GM23338 (cell line): ENCODE measurements around the gene VRTN. TPM values are rescaled to one million over a fixed set of nuclear protein-coding genes. Genes with fewer than 3 reads are reported as not detected.

Experiments used
- ATAC-seq: fragments of 200-7000 bp; cut with Tn5 transposase; 3 replicates; pipeline ENCODE4 v1.9.1; 2020
- DNase-seq: peaks from one replicate; pipeline ENCODE4 v3.0.0-alpha.2; 2015; ENCODE audit warnings: low spot score
- H2AFZ ChIP-seq: fragments of 200-600 bp; sonication (generic); 2 replicates; pipeline ENCODE4 v1.8.0; 2016; ENCODE audit warnings: antibody characterized with exemption, mild to moderate bottlenecking, moderate library complexity
- H3F3A ChIP-seq: fragments of 200-600 bp; sonication (generic); replicated peaks from 2 replicates; pipeline ENCODE4 v1.8.0; 2017; ENCODE audit warnings: antibody characterized with exemption, mixed run types, low read depth
- H3K27ac ChIP-seq: fragments of 200-600 bp; sonication (generic); 2 replicates; pipeline ENCODE4 v1.6.1; 2016; ENCODE audit warnings: low read depth
- H3K27me3 ChIP-seq: fragments of 200-600 bp; sonication (generic); 2 replicates; pipeline ENCODE4 v1.8.0; 2016; ENCODE audit warnings: mild to moderate bottlenecking, mixed run types, moderate library complexity; ENCODE audit not compliant: insufficient read depth
- H3K36me3 ChIP-seq: fragments of 200-600 bp; sonication (generic); 2 replicates; pipeline ENCODE4 v1.8.0; 2016; ENCODE audit warnings: mild to moderate bottlenecking; ENCODE audit not compliant: insufficient read depth
- H3K4me1 ChIP-seq: fragments of 200-600 bp; sonication (generic); 2 replicates; pipeline ENCODE4 v1.8.0; 2016; ENCODE audit warnings: mild to moderate bottlenecking, moderate library complexity; ENCODE audit not compliant: insufficient read depth
- H3K4me2 ChIP-seq: fragments of 200-600 bp; sonication (generic); 2 replicates; pipeline ENCODE4 v1.7.1; 2017; ENCODE audit warnings: mixed run types
- H3K4me3 ChIP-seq: fragments of 200-600 bp; sonication (generic); 2 replicates; pipeline ENCODE4 v1.6.1; 2016; ENCODE audit warnings: mixed run types
- H3K79me2 ChIP-seq: fragments of 200-600 bp; sonication (generic); replicated peaks from 2 replicates; pipeline ENCODE4 v1.8.0; 2017; ENCODE audit warnings: mild to moderate bottlenecking; ENCODE audit not compliant: insufficient read depth
- H3K9me2 ChIP-seq: fragments of 200-600 bp; sonication (generic); 2 replicates; pipeline ENCODE4 v1.8.0; 2017; ENCODE audit not compliant: insufficient read depth
- H4K20me1 ChIP-seq: fragments of 200-600 bp; sonication (generic); replicated peaks from 2 replicates; pipeline ENCODE4 v1.8.0; 2017; ENCODE audit warnings: mild to moderate bottlenecking; ENCODE audit not compliant: insufficient read depth
- H3K27ac Mint-ChIP-seq: 2 replicates; pipeline ENCODE4 v1.8.0; 2020; ENCODE audit warnings: inconsistent platforms, mild to moderate bottlenecking, moderate library complexity, mixed read lengths
- H3K27me3 Mint-ChIP-seq: 3 replicates; pipeline ENCODE4 v1.8.0; 2022; ENCODE audit warnings: low read depth, mild to moderate bottlenecking, moderate library complexity, mixed read lengths, inconsistent platforms; ENCODE audit not compliant: insufficient read depth, poor library complexity
- H3K36me3 Mint-ChIP-seq: 3 replicates; pipeline ENCODE4 v1.8.0; 2021; ENCODE audit warnings: low read depth, mild to moderate bottlenecking, inconsistent platforms, moderate library complexity, mixed read lengths
- H3K4me1 Mint-ChIP-seq: 3 replicates; pipeline ENCODE4 v1.8.0; 2020; ENCODE audit warnings: mild to moderate bottlenecking, inconsistent platforms, mixed read lengths
- H3K4me3 Mint-ChIP-seq: 3 replicates; pipeline ENCODE4 v1.8.0; 2021; ENCODE audit warnings: moderate library complexity, mild to moderate bottlenecking, inconsistent platforms, mixed read lengths
- H3K9me3 Mint-ChIP-seq: 3 replicates; pipeline ENCODE4 v1.8.0; 2020; ENCODE audit warnings: moderate library complexity, mild to moderate bottlenecking, inconsistent platforms, mixed read lengths
- CREB1 ChIP-seq: fragments of 250-450 bp; sonication (Bioruptor Pico); IDR thresholded peaks from 2 replicates; pipeline ENCODE4 v1.5.0; 2020; ENCODE audit warnings: low read depth, mild to moderate bottlenecking, moderate library complexity
- CTCF ChIP-seq, 2 experiments: fragments of 200-600 bp in 1 of 2; sonication (generic) in 1 of 2; conservative IDR thresholded peaks; 2 replicates each; pipeline versions ENCODE4 v1.5.1 to v1.6.1; 2016 to 2017; ENCODE audit warnings: antibody characterized with exemption in 2 of 2, low read depth in 2 of 2, mild to moderate bottlenecking in 2 of 2, moderate library complexity in 1 of 2
- ETS1 ChIP-seq: IDR thresholded peaks from 2 replicates; pipeline ENCODE4 v1.6.1; 2016; ENCODE audit warnings: antibody characterized with exemption
- EZH2 ChIP-seq: fragments of 200-600 bp; sonication (generic); IDR thresholded peaks from one replicate; pipeline ENCODE4 v1.8.0; 2017; ENCODE audit warnings: antibody characterized with exemption, mild to moderate bottlenecking, low read depth; ENCODE audit not compliant: unreplicated experiment
- EZH2phosphoT487 ChIP-seq: fragments of 200-600 bp; sonication (generic); IDR thresholded peaks from one replicate; pipeline ENCODE4 v1.8.1; 2018; ENCODE audit warnings: antibody characterized with exemption; ENCODE audit not compliant: unreplicated experiment
- JUNB ChIP-seq: IDR thresholded peaks from one replicate; pipeline ENCODE4 v1.6.1; 2016; ENCODE audit warnings: antibody characterized with exemption; ENCODE audit not compliant: unreplicated experiment
- NANOG ChIP-seq: IDR thresholded peaks from 2 replicates; pipeline ENCODE4 v1.6.1; 2016; ENCODE audit warnings: antibody characterized with exemption, borderline replicate concordance
- POLR2AphosphoS5 ChIP-seq: IDR thresholded peaks from 2 replicates; pipeline ENCODE4 v1.6.1; 2016; ENCODE audit warnings: antibody characterized with exemption, low read depth
- STAT1 ChIP-seq: IDR thresholded peaks from one replicate; pipeline ENCODE4 v1.6.1; 2016; ENCODE audit warnings: antibody characterized with exemption; ENCODE audit not compliant: unreplicated experiment
- ZNF114 ChIP-seq: fragments of 250-450 bp; sonication (Bioruptor Pico); IDR thresholded peaks from 2 replicates; pipeline ENCODE4 v1.5.0; 2020; ENCODE audit warnings: mild to moderate bottlenecking, moderate library complexity
- ZNF331 ChIP-seq: fragments of 250-450 bp; sonication (Bioruptor Pico); IDR thresholded peaks from 2 replicates; pipeline ENCODE4 v1.5.0; 2020; ENCODE audit warnings: low read depth, mild to moderate bottlenecking, moderate library complexity
- polyA plus RNA-seq: library from polyadenylated mRNA; unstranded; fragments of >200 nt; fragmentation: Nextera tagmentation; extraction: Ambion mirVana; gene quantifications from 2 replicates; pipeline ENCODE4 v1.2.1, GENCODE V29; 2016
- total RNA-seq: library from RNA; depleted of rRNA; stranded (reverse); fragments of >200 nt; shearing (Covaris generic); gene quantifications from 2 replicates; pipeline ENCODE4 v1.2.3, GENCODE V29; 2014
- TF ChIP-seq, protein P1 (sequence below): fragments of 250-450 bp; sonication (Bioruptor Pico); IDR thresholded peaks from 2 replicates; pipeline ENCODE4 v1.5.0; 2020; ENCODE audit warnings: mild to moderate bottlenecking, moderate library complexity
- TF ChIP-seq, protein P2 (sequence below): IDR thresholded peaks from one replicate; pipeline ENCODE4 v1.6.1; 2018; ENCODE audit warnings: antibody characterized with exemption; ENCODE audit not compliant: unreplicated experiment

Gene VRTN
- total and polyA plus RNA-seq, 2 experiments from 2014 or later, result 63.9 to 143 TPM

- Histone ChIP-seq H3K4me3 (no peak overlapping the region), H3K4me2 (no peak overlapping the region), H3K4me1 (peaks cover 28% of the 10 kb centered on the region), H3K9me2 (no peaks in the 10 kb centered on the region), H3K27ac (no peak overlapping the region), H3K36me3 (peaks cover 16% of the 10 kb centered on the region; the same call in 1 of the 2 replicates), H3F3A (peaks cover 60% of the 10 kb centered on the region), H3K79me2 (peaks cover 91% of the 10 kb centered on the region), H2AFZ (no peak overlapping the region), H4K20me1 (peaks cover 89% of the 10 kb centered on the region), H3K27me3 (no peaks in the 10 kb centered on the region)
- Mint-ChIP-seq H3K36me3 (peaks cover 80% of the 10 kb centered on the region), H3K4me1 (peaks cover 59% of the 10 kb centered on the region), H3K27ac (peak overlapping the region; percentile 3), H3K27me3 (peaks cover 17% of the 10 kb centered on the region), H3K4me3 (no peak overlapping the region; the same call in 2 of the 3 replicates), H3K9me3 (no peaks in the 10 kb centered on the region)
- DNase-seq (no peak), ATAC-seq (no peak)
- no peak for TF ChIP-seq ZNF331 (CRISPR knock-in tag)
- TF ChIP-seq, protein P1, sequence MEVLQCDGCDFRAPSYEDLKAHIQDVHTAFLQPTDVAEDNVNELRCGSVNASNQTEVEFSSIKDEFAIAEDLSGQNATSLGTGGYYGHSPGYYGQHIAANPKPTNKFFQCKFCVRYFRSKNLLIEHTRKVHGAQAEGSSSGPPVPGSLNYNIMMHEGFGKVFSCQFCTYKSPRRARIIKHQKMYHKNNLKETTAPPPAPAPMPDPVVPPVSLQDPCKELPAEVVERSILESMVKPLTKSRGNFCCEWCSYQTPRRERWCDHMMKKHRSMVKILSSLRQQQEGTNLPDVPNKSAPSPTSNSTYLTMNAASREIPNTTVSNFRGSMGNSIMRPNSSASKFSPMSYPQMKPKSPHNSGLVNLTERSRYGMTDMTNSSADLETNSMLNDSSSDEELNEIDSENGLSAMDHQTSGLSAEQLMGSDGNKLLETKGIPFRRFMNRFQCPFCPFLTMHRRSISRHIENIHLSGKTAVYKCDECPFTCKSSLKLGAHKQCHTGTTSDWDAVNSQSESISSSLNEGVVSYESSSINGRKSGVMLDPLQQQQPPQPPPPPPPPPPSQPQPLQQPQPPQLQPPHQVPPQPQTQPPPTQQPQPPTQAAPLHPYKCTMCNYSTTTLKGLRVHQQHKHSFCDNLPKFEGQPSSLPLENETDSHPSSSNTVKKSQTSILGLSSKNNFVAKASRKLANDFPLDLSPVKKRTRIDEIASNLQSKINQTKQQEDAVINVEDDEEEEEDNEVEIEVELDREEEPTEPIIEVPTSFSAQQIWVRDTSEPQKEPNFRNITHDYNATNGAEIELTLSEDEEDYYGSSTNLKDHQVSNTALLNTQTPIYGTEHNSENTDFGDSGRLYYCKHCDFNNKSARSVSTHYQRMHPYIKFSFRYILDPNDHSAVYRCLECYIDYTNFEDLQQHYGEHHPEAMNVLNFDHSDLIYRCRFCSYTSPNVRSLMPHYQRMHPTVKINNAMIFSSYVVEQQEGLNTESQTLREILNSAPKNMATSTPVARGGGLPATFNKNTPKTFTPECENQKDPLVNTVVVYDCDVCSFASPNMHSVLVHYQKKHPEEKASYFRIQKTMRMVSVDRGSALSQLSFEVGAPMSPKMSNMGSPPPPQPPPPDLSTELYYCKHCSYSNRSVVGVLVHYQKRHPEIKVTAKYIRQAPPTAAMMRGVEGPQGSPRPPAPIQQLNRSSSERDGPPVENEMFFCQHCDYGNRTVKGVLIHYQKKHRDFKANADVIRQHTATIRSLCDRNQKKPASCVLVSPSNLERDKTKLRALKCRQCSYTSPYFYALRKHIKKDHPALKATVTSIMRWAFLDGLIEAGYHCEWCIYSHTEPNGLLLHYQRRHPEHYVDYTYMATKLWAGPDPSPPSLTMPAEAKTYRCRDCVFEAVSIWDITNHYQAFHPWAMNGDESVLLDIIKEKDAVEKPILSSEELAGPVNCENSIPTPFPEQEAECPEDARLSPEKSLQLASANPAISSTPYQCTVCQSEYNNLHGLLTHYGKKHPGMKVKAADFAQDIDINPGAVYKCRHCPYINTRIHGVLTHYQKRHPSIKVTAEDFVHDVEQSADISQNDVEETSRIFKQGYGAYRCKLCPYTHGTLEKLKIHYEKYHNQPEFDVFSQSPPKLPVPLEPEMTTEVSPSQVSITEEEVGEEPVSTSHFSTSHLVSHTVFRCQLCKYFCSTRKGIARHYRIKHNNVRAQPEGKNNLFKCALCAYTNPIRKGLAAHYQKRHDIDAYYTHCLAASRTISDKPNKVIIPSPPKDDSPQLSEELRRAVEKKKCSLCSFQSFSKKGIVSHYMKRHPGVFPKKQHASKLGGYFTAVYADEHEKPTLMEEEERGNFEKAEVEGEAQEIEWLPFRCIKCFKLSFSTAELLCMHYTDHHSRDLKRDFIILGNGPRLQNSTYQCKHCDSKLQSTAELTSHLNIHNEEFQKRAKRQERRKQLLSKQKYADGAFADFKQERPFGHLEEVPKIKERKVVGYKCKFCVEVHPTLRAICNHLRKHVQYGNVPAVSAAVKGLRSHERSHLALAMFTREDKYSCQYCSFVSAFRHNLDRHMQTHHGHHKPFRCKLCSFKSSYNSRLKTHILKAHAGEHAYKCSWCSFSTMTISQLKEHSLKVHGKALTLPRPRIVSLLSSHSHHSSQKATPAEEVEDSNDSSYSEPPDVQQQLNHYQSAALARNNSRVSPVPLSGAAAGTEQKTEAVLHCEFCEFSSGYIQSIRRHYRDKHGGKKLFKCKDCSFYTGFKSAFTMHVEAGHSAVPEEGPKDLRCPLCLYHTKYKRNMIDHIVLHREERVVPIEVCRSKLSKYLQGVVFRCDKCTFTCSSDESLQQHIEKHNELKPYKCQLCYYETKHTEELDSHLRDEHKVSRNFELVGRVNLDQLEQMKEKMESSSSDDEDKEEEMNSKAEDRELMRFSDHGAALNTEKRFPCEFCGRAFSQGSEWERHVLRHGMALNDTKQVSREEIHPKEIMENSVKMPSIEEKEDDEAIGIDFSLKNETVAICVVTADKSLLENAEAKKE (CRISPR knock-in tag), result no peak
- TF ChIP-seq CTCF (conservative IDR thresholded peaks at IDR 0.05; ENCODE audit: low read depth in 2 of 2), result no peak
- no peak for TF ChIP-seq POLR2AphosphoS5
- TF ChIP-seq NANOG, result no peak
- TF ChIP-seq ETS1, result no peak
- no peak for TF ChIP-seq CREB1 (CRISPR knock-in tag)
- no peak for TF ChIP-seq JUNB
- TF ChIP-seq ZNF114, result no peak
- TF ChIP-seq EZH2, result no peak
- TF ChIP-seq STAT1, result no peak
- no peak for TF ChIP-seq EZH2phosphoT487
- TF ChIP-seq, protein P2, sequence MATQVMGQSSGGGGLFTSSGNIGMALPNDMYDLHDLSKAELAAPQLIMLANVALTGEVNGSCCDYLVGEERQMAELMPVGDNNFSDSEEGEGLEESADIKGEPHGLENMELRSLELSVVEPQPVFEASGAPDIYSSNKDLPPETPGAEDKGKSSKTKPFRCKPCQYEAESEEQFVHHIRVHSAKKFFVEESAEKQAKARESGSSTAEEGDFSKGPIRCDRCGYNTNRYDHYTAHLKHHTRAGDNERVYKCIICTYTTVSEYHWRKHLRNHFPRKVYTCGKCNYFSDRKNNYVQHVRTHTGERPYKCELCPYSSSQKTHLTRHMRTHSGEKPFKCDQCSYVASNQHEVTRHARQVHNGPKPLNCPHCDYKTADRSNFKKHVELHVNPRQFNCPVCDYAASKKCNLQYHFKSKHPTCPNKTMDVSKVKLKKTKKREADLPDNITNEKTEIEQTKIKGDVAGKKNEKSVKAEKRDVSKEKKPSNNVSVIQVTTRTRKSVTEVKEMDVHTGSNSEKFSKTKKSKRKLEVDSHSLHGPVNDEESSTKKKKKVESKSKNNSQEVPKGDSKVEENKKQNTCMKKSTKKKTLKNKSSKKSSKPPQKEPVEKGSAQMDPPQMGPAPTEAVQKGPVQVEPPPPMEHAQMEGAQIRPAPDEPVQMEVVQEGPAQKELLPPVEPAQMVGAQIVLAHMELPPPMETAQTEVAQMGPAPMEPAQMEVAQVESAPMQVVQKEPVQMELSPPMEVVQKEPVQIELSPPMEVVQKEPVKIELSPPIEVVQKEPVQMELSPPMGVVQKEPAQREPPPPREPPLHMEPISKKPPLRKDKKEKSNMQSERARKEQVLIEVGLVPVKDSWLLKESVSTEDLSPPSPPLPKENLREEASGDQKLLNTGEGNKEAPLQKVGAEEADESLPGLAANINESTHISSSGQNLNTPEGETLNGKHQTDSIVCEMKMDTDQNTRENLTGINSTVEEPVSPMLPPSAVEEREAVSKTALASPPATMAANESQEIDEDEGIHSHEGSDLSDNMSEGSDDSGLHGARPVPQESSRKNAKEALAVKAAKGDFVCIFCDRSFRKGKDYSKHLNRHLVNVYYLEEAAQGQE, result no peak
Measured at GRCh38 chr14:74356892-74357575, 8.8 kb downstream of the VRTN start.
